Glomerular endothelial cell (primary cell): Measurements from ENCODE around the gene RBMXL2. TPM values are rescaled to one million over a fixed set of nuclear protein-coding genes. Genes with fewer than 3 reads are reported as not detected.

Source experiments
- total RNA-seq: library from RNA; depleted of rRNA; stranded (reverse); fragments of >200 nt; gene quantifications from 2 replicates; pipeline ENCODE4 v1.2.3, GENCODE V29; 2015

The RBMXL2 gene
- total RNA-seq, 1 donor from 2014 or later: not detected

Other genes with a start within 250 kb of the RBMXL2 start
- not detected in 2 replicates for gene OR10A5, start 243.3 kb upstream of the RBMXL2 start, total RNA-seq
- not detected in 2 replicates for gene OR10A2, start 225.9 kb upstream of the RBMXL2 start, total RNA-seq
- not detected in 2 replicates for gene OR10A4, start 212.4 kb upstream of the RBMXL2 start, total RNA-seq
- gene OR2D2, start 196.5 kb upstream of the RBMXL2 start, total RNA-seq: 0.35 TPM in 1 of 2 replicates, not detected in the other
- not detected in 2 replicates for gene OR2D3, start 168.0 kb upstream of the RBMXL2 start, total RNA-seq
- 1.5 and 3.7 TPM in 2 replicates for gene ZNF215, start 162.6 kb upstream of the RBMXL2 start, total RNA-seq
- 0.41 and 0.44 TPM in 2 replicates for gene ZNF214, start 68.7 kb upstream of the RBMXL2 start, total RNA-seq
- 0.10 TPM in 1 of 2 replicates, not detected in the other for gene NLRP14, start 68.5 kb upstream of the RBMXL2 start, total RNA-seq
- gene SYT9, start 162.9 kb downstream of the RBMXL2 start, total RNA-seq: 0.10 TPM in 1 of 2 replicates, not detected in the other